K562 (cell line): ENCODE measurements around the gene NXF1. TPM values are rescaled to one million over a fixed set of nuclear protein-coding genes. Genes with fewer than 3 reads are reported as not detected.

Source experiments
- DACH1 ChIP-seq: fragments of 450-650 bp; IDR thresholded peaks from 2 replicates; pipeline ENCODE4 v1.6.1; 2018; ENCODE audit not compliant: partially characterized antibody
- DIDO1 ChIP-seq: fragments of 450-650 bp; IDR thresholded peaks from 2 replicates; pipeline ENCODE4 v1.6.1; 2016; ENCODE audit warnings: low read depth, missing biosample characterization, missing genetic modification characterization
- ETS2 ChIP-seq: IDR thresholded peaks from 2 replicates; pipeline ENCODE4 v1.6.1; 2016; ENCODE audit warnings: borderline replicate concordance, missing genetic modification characterization, mild to moderate bottlenecking, moderate library complexity, missing compliant biosample characterization; ENCODE audit not compliant: poor library complexity, severe bottlenecking
- GABPA ChIP-seq: fragments of 200-800 bp; sonication (Bioruptor generic); conservative IDR thresholded peaks from 2 replicates; pipeline ENCODE4 v1.6.1; 2016; ENCODE audit warnings: low read depth, missing genetic modification characterization, missing compliant biosample characterization
- HBP1 ChIP-seq: fragments of 450-650 bp; formaldehyde crosslinking; IDR thresholded peaks from 2 replicates; pipeline ENCODE4 v1.4.0; 2022; ENCODE audit warnings: missing genetic modification characterization
- IRF1 ChIP-seq: sonication (generic); formaldehyde crosslinking; IDR thresholded peaks from 2 replicates; pipeline ENCODE4 v1.8.0; 2022; ENCODE audit warnings: missing genetic modification reagents, mild to moderate bottlenecking, borderline replicate concordance
- NELFE ChIP-seq: IDR thresholded peaks from 2 replicates; pipeline ENCODE4 v1.6.1; 2011; ENCODE audit warnings: mild to moderate bottlenecking; ENCODE audit not compliant: insufficient read depth, insufficient read length
- PCBP1 ChIP-seq: fragments of 200-400 bp; formaldehyde crosslinking; IDR thresholded peaks from 2 replicates; pipeline ENCODE4 v1.6.1; 2018; ENCODE audit warnings: mild to moderate bottlenecking, low read depth, low read length; ENCODE audit not compliant: poor library complexity, severe bottlenecking
- RCOR1 ChIP-seq, 2 experiments: IDR thresholded peaks; 2 replicates each; pipeline ENCODE4 v1.6.1; 2012; ENCODE audit warnings: low read depth in 2 of 2, low read length in 2 of 2, borderline replicate concordance in 1 of 2, improper control_type of control experiment in 1 of 2
- STAG1 ChIP-seq: sonication (generic); formaldehyde crosslinking; IDR thresholded peaks from 2 replicates; pipeline ENCODE4 v1.5.0; 2020; ENCODE audit warnings: missing genetic modification reagents, borderline replicate concordance
- TAF7 ChIP-seq: fragments of 450-650 bp; IDR thresholded peaks from 2 replicates; pipeline ENCODE4 v1.6.1; 2016; ENCODE audit warnings: missing genetic modification characterization, missing compliant biosample characterization
- ZFP30 ChIP-seq: fragments of 250-450 bp; sonication (Bioruptor Pico); IDR thresholded peaks from 2 replicates; pipeline ENCODE4 v1.8.0; 2022; ENCODE audit warnings: moderate library complexity, mild to moderate bottlenecking, inconsistent platforms, borderline replicate concordance
- ZNF589 ChIP-seq: fragments of 200-800 bp; sonication (Bioruptor generic); IDR thresholded peaks from 2 replicates; pipeline ENCODE4 v1.6.1; 2016; ENCODE audit warnings: low read depth, missing genetic modification characterization, missing compliant biosample characterization
- ZNF76 ChIP-seq: fragments of 250-450 bp; sonication (Bioruptor Pico); IDR thresholded peaks from 2 replicates; pipeline ENCODE4 v1.4.0; 2020; ENCODE audit warnings: mild to moderate bottlenecking, moderate library complexity, borderline replicate concordance
- ZNF766 ChIP-seq: fragments of 200-800 bp; sonication (Bioruptor generic); conservative IDR thresholded peaks from 2 replicates; pipeline ENCODE4 v1.6.1; 2016; ENCODE audit warnings: missing genetic modification characterization, missing compliant biosample characterization
- ZZZ3 ChIP-seq: fragments of 450-650 bp; IDR thresholded peaks from 2 replicates; pipeline ENCODE4 v1.6.1; 2016; ENCODE audit warnings: antibody characterized with exemption, mild to moderate bottlenecking, moderate library complexity
- polyA plus RNA-seq, 8 experiments: library from polyadenylated mRNA; depleted of rRNA in 4 of 8; stranded (reverse) in 5 of 8; unstranded in 3 of 8; fragments of >200 nt; fragmentation: Nextera tagmentation in 2 of 8; fragmentation: Illumina TruSeq in 1 of 8; extraction: Ambion mirVana in 2 of 8; extraction: Trizol in 1 of 8; gene quantifications; 2 replicates each; pipeline versions ENCODE4 v1.2.1 to v1.2.3, GENCODE V29; 2011 to 2014; ENCODE audit warnings: inconsistent platforms in 1 of 8, missing spikeins in 1 of 8
- total RNA-seq, 7 experiments: library from RNA; depleted of rRNA in 6 of 7; stranded (reverse); fragments of >200 nt in 6 of 7; fragmentation: Illumina TruSeq in 2 of 7; extraction: Trizol in 2 of 7; gene quantifications; 2 replicates each; pipeline versions ENCODE4 v1.2.1 to v1.2.3, GENCODE V29; 2011 to 2021; ENCODE audit warnings: low replicate concordance in 1 of 7
- TF ChIP-seq, protein P1 (sequence below): fragments of 250-450 bp; sonication (Bioruptor Pico); IDR thresholded peaks from 2 replicates; pipeline ENCODE4 v1.5.0; 2021; ENCODE audit warnings: mild to moderate bottlenecking, borderline replicate concordance
- TF ChIP-seq, protein P2 (sequence below): sonication (generic); formaldehyde crosslinking; IDR thresholded peaks from 2 replicates; pipeline ENCODE4 v1.4.0; 2020; ENCODE audit warnings: mild to moderate bottlenecking, missing genetic modification reagents

The NXF1 gene
- total and polyA plus RNA-seq, 9 of the 15 experiments (the other 6 are each of a cell fraction or from before 2014, with no cell fraction given) = 18.1 to 98.3 (median 35.8) TPM

- no peak for TF ChIP-seq ZNF76 (CRISPR knock-in tag)
- TF ChIP-seq PCBP1 = no peak
- TF ChIP-seq STAG1 = no peak
- no peak for TF ChIP-seq HBP1 (CRISPR knock-in tag)
- TF ChIP-seq, protein P1, sequence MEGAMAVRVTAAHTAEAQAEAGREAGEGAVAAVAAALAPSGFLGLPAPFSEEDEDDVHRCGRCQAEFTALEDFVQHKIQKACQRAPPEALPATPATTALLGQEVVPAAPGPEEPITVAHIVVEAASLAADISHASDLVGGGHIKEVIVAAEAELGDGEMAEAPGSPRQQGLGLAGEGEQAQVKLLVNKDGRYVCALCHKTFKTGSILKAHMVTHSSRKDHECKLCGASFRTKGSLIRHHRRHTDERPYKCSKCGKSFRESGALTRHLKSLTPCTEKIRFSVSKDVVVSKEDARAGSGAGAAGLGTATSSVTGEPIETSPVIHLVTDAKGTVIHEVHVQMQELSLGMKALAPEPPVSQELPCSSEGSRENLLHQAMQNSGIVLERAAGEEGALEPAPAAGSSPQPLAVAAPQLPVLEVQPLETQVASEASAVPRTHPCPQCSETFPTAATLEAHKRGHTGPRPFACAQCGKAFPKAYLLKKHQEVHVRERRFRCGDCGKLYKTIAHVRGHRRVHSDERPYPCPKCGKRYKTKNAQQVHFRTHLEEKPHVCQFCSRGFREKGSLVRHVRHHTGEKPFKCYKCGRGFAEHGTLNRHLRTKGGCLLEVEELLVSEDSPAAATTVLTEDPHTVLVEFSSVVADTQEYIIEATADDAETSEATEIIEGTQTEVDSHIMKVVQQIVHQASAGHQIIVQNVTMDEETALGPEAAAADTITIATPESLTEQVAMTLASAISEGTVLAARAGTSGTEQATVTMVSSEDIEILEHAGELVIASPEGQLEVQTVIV = no peak
- peak; percentile 96 for TF ChIP-seq GABPA (tag)
- TF ChIP-seq ETS2 (tag) = no peak
- no peak for TF ChIP-seq RCOR1 (IDR thresholded peaks at IDR 0.05; ENCODE audit: borderline replicate concordance in 1 of 2, low read depth in 2 of 2, low read length in 2 of 2)
- no peak for TF ChIP-seq ZFP30 (CRISPR knock-in tag)
- no peak for TF ChIP-seq IRF1 (CRISPR knock-in tag)
- TF ChIP-seq, protein P2, sequence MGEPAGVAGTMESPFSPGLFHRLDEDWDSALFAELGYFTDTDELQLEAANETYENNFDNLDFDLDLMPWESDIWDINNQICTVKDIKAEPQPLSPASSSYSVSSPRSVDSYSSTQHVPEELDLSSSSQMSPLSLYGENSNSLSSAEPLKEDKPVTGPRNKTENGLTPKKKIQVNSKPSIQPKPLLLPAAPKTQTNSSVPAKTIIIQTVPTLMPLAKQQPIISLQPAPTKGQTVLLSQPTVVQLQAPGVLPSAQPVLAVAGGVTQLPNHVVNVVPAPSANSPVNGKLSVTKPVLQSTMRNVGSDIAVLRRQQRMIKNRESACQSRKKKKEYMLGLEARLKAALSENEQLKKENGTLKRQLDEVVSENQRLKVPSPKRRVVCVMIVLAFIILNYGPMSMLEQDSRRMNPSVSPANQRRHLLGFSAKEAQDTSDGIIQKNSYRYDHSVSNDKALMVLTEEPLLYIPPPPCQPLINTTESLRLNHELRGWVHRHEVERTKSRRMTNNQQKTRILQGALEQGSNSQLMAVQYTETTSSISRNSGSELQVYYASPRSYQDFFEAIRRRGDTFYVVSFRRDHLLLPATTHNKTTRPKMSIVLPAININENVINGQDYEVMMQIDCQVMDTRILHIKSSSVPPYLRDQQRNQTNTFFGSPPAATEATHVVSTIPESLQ = no peak; the same call in 1 of the 2 replicates
- peak; percentile 81; the same call in 1 of the 2 replicates for TF ChIP-seq DIDO1 (tag)
- TF ChIP-seq TAF7 = no peak
- TF ChIP-seq DACH1 = no peak
- TF ChIP-seq ZNF589 (CRISPR knock-in tag) = no peak
- no peak for TF ChIP-seq NELFE
- TF ChIP-seq ZZZ3 = no peak
- TF ChIP-seq ZNF766 (CRISPR knock-in tag) = no peak
Measured at GRCh38 chr11:62753736-62754603, 51.3 kb downstream of the NXF1 start, which contains the start of gene ZBTB3 (continued).
